ENCODE measurements around the gene DCAF7. TPM values are rescaled to one million over a fixed set of nuclear protein-coding genes. Genes with fewer than 3 reads are reported as not detected.

Gene DCAF7
- total and polyA plus RNA-seq, 2 of the 4 experiments (the other 2 are of a cell fraction) = 40.9 to 52.8 TPM

GRCh38 chr17:63528183-63528582 lies 22.1 kb upstream of the DCAF7 start:
- dilution Hi-C loops (cut with HindIII; ENCODE audit: low sequenced_read_pairs, unreplicated experiment) = no loop called here
- no peak overlapping the region for H2BK120ac ChIP-seq (ENCODE audit: low read depth, low read length)
- WGBS, 2 experiments (ENCODE audit: extremely low coverage in 2 of 2, insufficient read length in 1 of 2) = 80% methylated on average over 2 of the region's 9 CpGs; no CpG with 5 or more reads in 1 of the 2 experiments

More at GRCh38 chr17:63528183-63528582, 22.1 kb upstream of the DCAF7 start:
- Histone ChIP-seq H3K18ac (ENCODE audit: low read depth, low read length) (no peak overlapping the region), H2AFZ (replicated peaks; ENCODE audit: low read length, poor library complexity) (no peak overlapping the region), H3K4me2 (ENCODE audit: low read depth, low read length) (no peak overlapping the region), H2BK20ac (ENCODE audit: low read depth, low read length) (no peak overlapping the region), H3K9me3 (ENCODE audit: control insufficient read depth, insufficient read depth, low read length) (no peaks in the 10 kb centered on the region), H2AK9ac (replicated peaks; ENCODE audit: low read depth, low read length, poor library complexity) (no peak overlapping the region), H2AK5ac (ENCODE audit: low read depth, low read length) (no peak overlapping the region), H3K4me1 (ENCODE audit: control insufficient read depth, insufficient read depth, low read length) (0 out of 2 replicates have a peak, but pooled peaks cover 1% of the 10 kb centered on the region), H3K23ac (ENCODE audit: low read depth, low read length) (no peak overlapping the region), H4K20me1 (ENCODE audit: insufficient read depth, low read length) (no peaks in the 10 kb centered on the region; the same call in 1 of the 2 replicates), H4K8ac (ENCODE audit: low read depth in 2 of 2, low read length in 2 of 2) (no peak overlapping the region), H3K27ac (ENCODE audit: insufficient read depth, low read length) (no peak overlapping the region), H3K27me3 (ENCODE audit: control insufficient read depth, insufficient read depth, low read length) (peaks cover 56% of the 10 kb centered on the region), H3K36me3 (ENCODE audit: control insufficient read depth, insufficient read depth, low read length) (no peaks in the 10 kb centered on the region), H4K5ac (ENCODE audit: low read depth, low read length) (no peak overlapping the region), H2BK5ac (ENCODE audit: low read depth, low read length, poor library complexity, severe bottlenecking) (no peak overlapping the region), H3K4me3 (ENCODE audit: insufficient read depth, low read depth, low read length) (no peak overlapping the region), H3K9me1 (ENCODE audit: insufficient read depth, low read length) (no peaks in the 10 kb centered on the region), H3K14ac (replicated peaks; ENCODE audit: low read depth, low read length) (no peak overlapping the region), H3K9ac (ENCODE audit: low read depth, low read length) (no peak overlapping the region), H3K56ac (ENCODE audit: extremely low read depth, insufficient read depth, low read length) (no peak overlapping the region), H3K79me1 (ENCODE audit: low read depth in 1 of 2, low read length in 2 of 2) (no peaks in the 10 kb centered on the region), H2BK15ac (ENCODE audit: low read depth, low read length) (no peak overlapping the region), H3K4ac (ENCODE audit: low read depth, low read length) (no peak overlapping the region), H4K91ac (ENCODE audit: insufficient read depth, low read depth, low read length) (no peak overlapping the region)
- DNase-seq = no peak
- TF ChIP-seq CTCF (conservative IDR thresholded peaks at IDR 0.05; ENCODE audit: low read depth, low read length) = no peak
- TF ChIP-seq MXI1 (IDR thresholded peaks at IDR 0.05; ENCODE audit: borderline replicate concordance, low read depth, low read length) = no peak
- TF ChIP-seq SMC3 (IDR thresholded peaks at IDR 0.05; ENCODE audit: low read depth, low read length) = no peak
- no peak for TF ChIP-seq MAFK (IDR thresholded peaks at IDR 0.05; ENCODE audit: low read depth, low read length)
- TF ChIP-seq RFX5 (IDR thresholded peaks at IDR 0.05; ENCODE audit: low read depth, low read length) = no peak
- TF ChIP-seq ELK1 (IDR thresholded peaks at IDR 0.05; ENCODE audit: borderline replicate concordance, low read depth, low read length) = no peak
- no peak for TF ChIP-seq BHLHE40 (IDR thresholded peaks at IDR 0.05; ENCODE audit: low read depth, low read length)
- TF ChIP-seq RCOR1 (IDR thresholded peaks at IDR 0.05; ENCODE audit: insufficient replicate concordance, low read length) = no peak
- TF ChIP-seq POLR2A (IDR thresholded peaks at IDR 0.05; ENCODE audit: low read depth, low read length) = no peak
- TF ChIP-seq CEBPB (IDR thresholded peaks at IDR 0.05; ENCODE audit: low read depth, low read length) = no peak
- no peak for TF ChIP-seq USF2 (IDR thresholded peaks at IDR 0.05; ENCODE audit: low read depth, low read length)
- no peak for TF ChIP-seq RAD21 (IDR thresholded peaks at IDR 0.05; ENCODE audit: low read length)
- ChIA-PET CTCF (no interaction called here), POLR2A (ENCODE audit: unreplicated experiment) (no interaction called here)
- in situ Hi-C loops (cut with MboI; ENCODE audit: low sequenced_read_pairs) (no loop called here), intact Hi-C loops (cut with micrococcal nuclease) (no loop called here)
- no TSS peak for BruUV-seq (replicated peaks)
- ATAC-seq (ENCODE audit: low read depth) = no peak

All from IMR-90 (cell line).